GM18909 (cell line): ENCODE data around the gene CACNA1D.
"Not testable (repeated sequence)": the region's sequence is repeated elsewhere in the genome, so short reads cannot be mapped to it uniquely, and the experiment has no call there.

ENCODE experiments used
- ATAC-seq: cut with Tn5 transposase; IDR thresholded peaks from one replicate; pipeline ENCODE4 v1.9.1; 2021; ENCODE audit warnings: mild to moderate bottlenecking; ENCODE audit not compliant: unreplicated experiment, poor library complexity

Gene CACNA1D

DNA sequence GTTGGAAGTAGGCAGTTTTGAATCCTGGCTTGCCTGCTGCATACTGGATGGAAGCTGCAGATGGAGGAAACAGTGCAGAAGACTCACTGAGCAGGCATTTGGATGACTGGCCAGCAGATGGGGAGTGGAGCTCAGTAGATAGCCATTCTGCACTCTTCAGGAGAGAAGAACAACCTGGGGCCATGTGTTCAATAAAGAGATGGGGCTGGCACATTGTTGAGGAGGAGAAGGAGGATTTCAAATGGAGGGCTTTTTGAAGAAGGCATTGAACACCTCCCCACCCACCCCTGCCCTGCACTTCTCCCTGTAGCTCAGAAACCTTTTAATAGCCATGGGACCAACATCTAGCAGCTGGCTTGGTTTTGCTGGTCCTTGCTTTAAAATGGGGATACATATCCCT lies 109.8 kb downstream of the CACNA1D start:
- no peak for ATAC-seq

GRCh38 chr3:53606793-53607192 lies 112.4 kb downstream of the CACNA1D start:
- no peak for ATAC-seq

DNA sequence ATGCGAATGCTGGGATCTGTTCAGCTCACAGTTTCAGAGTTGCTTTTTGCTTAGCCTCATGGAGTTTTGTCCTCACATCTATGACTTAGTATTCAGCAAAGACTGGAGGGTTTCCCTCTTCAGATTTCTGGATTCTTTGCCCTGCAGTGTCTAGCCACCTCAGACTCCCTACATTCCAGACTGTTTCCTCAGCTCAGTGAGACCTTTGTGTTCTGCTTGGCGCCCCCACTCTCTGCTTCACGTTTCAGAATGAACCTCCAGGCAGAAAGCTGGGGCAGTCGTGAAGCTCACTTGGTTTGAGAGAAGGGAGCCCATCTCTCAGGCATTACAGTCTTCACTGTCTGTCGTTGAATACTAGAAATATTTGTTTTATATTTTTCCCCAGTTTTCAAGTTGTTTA lies 118.1 kb downstream of the CACNA1D start:
- ATAC-seq = no peak

DNA sequence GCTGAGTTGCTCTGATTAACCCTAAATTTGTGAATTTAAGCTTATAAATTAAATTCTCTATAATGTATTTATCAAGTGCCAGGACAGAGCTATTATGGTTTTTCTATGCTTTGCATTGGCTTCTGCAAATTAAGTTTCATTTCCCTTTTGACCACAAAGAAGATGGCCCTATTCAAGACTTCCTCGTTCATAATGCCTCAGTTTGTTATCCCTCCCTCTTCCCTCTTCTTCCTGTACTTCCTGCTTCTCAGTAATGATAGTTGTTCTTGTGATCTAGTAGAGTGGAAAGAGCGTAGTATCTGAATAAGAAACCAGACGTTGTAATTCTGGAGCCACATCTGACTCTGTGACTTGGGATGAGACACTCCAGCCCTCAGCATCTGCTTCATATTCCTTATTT lies 118.7 kb downstream of the CACNA1D start:
- no peak for ATAC-seq

DNA sequence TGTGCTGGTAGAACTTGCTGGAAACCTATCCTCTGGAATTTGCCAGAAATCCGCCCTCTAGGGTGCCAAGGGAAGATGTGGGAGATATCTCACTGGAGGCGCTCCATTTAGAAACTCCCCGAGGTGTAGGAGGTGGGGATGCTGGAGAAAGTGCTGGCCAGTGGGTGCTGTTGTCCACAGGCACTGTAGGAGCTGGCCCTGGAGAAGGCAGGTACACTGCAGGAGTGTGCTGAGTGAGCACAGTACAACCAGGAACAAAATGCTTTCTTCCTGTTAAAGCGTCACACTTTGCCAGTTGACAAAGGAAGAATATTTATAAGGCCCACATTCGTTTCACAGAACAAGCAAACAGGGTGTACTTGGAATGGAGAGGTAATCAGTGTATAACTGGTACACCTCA lies 119.9 kb downstream of the CACNA1D start:
- no peak for ATAC-seq

GRCh38 chr3:53616321-53616720 lies 121.9 kb downstream of the CACNA1D start:
- ATAC-seq = no peak

DNA sequence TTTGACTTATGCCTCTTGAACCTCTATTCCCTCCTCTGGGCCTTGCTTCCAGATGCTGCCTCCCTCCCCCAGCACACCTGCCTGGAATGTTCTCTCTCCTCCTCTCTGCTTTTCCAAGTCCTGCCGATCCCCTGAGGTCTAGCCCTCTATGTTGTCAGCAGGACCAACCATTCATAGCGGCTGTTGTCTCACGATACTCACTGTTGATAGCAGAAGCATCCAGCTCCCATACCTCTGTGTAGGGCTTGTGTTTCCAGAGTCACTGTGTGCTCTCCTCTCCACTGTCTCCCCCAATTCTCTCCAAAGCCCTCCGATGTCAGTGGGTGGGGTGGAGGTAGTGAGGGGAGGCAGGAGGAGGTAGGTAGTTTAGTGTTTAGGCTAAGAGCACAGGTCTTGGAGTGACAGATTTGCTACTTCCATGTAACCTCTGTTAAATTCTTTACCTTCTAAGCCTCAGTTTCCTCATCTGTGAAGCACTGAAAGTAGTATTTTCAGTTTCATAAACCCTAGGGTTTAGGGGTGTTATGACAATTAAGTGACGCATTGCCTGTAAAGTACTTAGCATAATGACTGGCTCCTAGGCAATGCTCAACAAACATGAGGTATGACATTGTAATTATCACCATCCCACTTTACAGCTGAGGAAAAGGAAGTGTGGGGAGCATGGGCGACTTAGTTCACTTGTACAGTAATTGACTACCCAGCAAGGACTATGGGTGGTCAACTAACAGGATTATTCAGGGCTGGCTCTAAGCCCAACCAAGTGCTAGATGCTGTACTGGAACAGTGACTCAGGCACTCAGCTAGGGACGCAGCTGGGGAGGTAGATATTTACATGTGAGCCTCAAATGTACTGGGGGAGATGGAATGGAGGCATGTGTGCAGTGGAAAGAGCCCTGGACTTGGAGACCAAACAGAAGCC lies 122.8 kb downstream of the CACNA1D start:
- no peak for ATAC-seq

- ATAC-seq = no peak
Measured at GRCh38 chr3:53617893-53618523, 123.6 kb downstream of the CACNA1D start.

DNA sequence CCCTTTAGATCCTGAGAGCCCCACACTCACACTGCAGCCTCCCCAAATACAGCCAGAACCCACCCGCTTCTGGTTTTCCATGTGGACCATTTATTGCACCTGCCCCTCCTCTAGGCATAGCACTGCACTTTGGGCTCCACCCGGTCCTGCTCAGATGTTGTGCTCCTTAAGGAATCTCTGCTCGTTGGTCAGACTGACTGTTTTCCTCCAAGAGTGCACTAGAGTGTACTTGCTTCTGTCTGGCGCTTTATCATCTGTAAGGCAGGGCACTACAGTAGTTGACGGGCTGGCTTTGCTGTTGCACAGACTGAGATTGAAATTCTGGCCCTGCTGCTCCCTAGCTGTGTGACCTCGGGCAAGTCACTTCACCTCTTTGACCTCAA lies 124.1 kb downstream of the CACNA1D start:
- no peak for ATAC-seq

DNA sequence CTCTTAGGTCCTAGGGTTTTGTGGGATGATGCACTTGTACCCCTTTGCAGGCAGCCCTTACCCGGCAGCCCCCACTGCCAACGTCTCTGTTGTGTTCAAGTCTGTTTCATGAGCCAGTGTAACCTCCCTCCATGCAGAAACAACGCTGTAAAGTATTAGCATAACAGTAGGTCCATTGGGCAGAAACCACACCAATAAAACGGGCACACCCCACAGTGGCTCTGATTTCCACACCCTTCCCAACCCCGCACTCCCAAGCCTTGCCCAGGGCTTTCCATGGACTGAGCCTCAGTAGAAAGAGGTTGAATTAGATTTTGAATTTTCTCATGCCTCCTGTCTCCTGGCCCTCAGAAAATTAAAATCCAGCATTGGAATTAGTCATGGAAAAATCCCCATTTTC lies 124.5 kb downstream of the CACNA1D start:
- no peak for ATAC-seq

DNA sequence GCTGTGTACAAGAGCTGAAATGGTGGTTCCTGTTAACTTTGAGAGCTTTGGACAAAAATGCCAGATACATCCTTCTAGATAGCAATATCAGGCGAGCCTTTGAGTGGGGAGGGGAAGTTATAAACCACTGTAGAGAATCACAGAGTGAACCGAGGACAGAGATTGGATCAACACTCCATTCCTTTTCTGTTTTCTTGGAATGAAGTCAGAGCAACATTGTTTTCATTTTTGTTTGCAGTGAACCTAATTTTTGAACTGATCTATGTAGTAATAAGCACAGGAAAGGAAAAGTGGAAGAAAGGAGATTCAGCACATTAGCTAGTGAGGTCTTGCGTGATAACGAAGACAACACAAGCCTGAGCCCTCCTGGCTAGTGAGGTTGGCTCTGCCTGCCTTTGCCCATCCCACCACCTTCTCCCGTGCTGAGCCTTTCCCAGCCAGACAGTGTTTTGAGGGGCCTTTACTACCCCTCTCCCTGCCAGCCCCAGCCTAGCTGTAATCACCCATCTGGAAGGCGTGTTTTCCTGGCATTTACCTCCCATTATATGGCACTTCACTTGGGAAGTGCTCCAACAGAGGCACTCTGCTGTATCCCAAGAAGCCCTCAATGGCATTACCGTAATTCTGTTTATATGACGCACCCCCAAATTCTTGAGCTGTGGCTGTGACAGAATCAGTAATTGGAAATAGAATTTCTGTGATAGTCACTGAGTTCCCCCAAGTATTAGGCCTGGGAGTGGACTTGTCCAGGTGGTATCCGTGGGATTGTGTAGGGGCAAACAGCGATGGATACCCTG lies 129.8 kb downstream of the CACNA1D start:
- ATAC-seq = no peak

DNA sequence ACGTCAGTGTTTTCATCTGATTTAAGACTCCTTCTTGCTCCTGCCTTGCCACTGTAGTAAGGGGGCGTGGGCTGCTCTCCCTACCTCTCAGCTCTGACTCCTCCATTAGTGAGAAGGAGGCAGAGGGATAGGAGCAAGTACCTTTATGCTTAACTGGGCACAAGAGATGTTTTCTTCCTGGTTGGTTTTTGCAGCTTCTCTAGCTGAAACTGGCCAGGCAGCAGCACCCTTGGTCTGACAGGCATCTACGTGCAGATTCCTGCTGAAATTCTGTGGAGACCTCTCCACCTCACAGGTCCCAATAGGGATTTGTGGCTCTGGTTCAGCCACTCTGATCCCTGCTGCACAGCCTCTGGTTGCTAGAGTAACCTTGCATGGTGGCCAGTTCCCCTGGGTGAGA lies 132.5 kb downstream of the CACNA1D start:
- ATAC-seq = no peak

- no peak for ATAC-seq
Measured at GRCh38 chr3:53628536-53629401, 134.4 kb downstream of the CACNA1D start.

- ATAC-seq = no peak
Measured at GRCh38 chr3:53629402-53629723, 135.0 kb downstream of the CACNA1D start.

GRCh38 chr3:53630547-53630946 lies 136.1 kb downstream of the CACNA1D start:
- no peak for ATAC-seq

DNA sequence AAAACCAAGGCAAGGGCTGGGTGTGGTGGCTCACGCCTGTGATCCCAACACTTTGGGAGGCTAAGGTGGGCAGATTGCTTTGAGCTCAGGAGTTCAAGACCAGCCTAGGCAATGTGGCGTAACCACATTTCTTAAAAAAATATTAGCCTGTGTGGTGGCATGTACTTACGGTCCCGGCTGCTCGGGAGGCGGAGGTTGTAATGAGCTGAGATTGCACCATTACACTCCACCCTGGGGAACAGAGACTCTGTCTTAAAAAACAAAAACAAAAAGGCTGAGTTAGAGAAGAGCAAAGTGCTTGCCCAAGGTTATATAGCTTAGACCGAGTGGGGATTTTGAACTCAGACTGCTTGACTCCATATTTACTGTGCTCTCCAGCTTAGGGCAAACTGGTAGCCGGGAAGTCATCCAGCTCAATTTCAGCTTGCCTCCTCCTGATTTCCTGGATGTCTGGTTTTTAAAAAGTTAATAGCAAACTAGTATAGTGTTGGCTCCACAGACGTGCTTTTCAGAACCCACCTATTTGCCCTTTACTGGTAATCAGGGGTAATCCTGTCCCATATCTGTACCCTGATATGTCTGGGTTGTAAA lies 138.9 kb downstream of the CACNA1D start:
- no peak for ATAC-seq

GRCh38 chr3:53635041-53635440 lies 140.6 kb downstream of the CACNA1D start:
- no peak for ATAC-seq

DNA sequence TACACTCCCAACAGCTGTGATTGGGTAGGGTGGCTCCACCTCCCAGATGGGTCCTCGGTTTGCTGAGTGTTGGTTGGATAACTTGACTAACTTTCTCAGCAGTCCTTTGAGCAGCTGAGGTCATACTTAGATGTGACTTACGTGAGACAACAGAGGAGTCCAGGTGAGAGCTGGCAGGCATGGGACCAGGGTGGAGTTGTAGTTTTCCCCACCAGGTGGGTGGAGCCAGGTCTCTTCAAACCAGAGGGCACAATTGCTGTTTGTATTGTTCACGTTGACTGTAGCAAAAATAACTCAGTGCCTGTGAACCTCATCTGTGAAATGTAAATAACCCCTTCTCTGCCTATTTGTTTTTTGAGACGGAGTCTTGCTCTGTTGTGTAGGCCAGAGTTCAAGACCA lies 144.4 kb downstream of the CACNA1D start:
- ATAC-seq = not testable (repeated sequence)

GRCh38 chr3:53641397-53641796 lies 147.0 kb downstream of the CACNA1D start:
- no peak for ATAC-seq

GRCh38 chr3:53642211-53642610 lies 147.8 kb downstream of the CACNA1D start:
- no peak for ATAC-seq
